Measurements from ENCODE around the gene KLHDC3.

GRCh38 chr6:43020847-43021246 lies 6.8 kb downstream of the KLHDC3 start:
- TF ChIP-seq CTCF (IDR thresholded peaks at IDR 0.05 in 2 of 3, conservative IDR thresholded peaks at IDR 0.05 in 1 of 3; ENCODE audit: control insufficient read depth in 2 of 3, extremely low read depth in 1 of 3, insufficient read depth in 1 of 3, low read depth in 3 of 3, low read length in 3 of 3) (no peak), NR2C2 (IDR thresholded peaks at IDR 0.05; ENCODE audit: borderline replicate concordance, control insufficient read depth, insufficient read length, low read depth) (no peak), TAF1 (IDR thresholded peaks at IDR 0.05; ENCODE audit: borderline replicate concordance, low read depth, low read length) (no peak)

All from GM12878 (cell line).